WTC11 (cell line): Measurements from ENCODE around the gene TUT4. TPM values are rescaled to one million over a fixed set of nuclear protein-coding genes. Genes with fewer than 3 reads are reported as not detected.

ENCODE experiments used
- ATF3 ChIP-seq: sonication (generic); formaldehyde crosslinking; conservative IDR thresholded peaks from 2 replicates; pipeline ENCODE4 v1.8.1; 2022; ENCODE audit warnings: mild to moderate bottlenecking, missing genetic modification reagents
- CBFB ChIP-seq: sonication (generic); formaldehyde crosslinking; IDR thresholded peaks from 2 replicates; pipeline ENCODE4 v1.8.1; 2022; ENCODE audit warnings: mild to moderate bottlenecking, low read depth, missing genetic modification reagents
- ELF4 ChIP-seq: sonication (generic); formaldehyde crosslinking; IDR thresholded peaks from 2 replicates; pipeline ENCODE4 v1.8.1; 2022; ENCODE audit warnings: low read depth, mild to moderate bottlenecking, moderate library complexity, missing genetic modification reagents
- EMX1 ChIP-seq: fragments of 250-450 bp; sonication (Bioruptor Pico); IDR thresholded peaks from 2 replicates; pipeline ENCODE4 v1.8.0; 2021; ENCODE audit warnings: mild to moderate bottlenecking
- ERG ChIP-seq: fragments of 250-450 bp; sonication (Bioruptor Pico); IDR thresholded peaks from 2 replicates; pipeline ENCODE4 v1.8.0; 2021; ENCODE audit warnings: mild to moderate bottlenecking
- ETV6 ChIP-seq: sonication (generic); formaldehyde crosslinking; IDR thresholded peaks from 2 replicates; pipeline ENCODE4 v1.8.1; 2022; ENCODE audit warnings: mild to moderate bottlenecking, missing genetic modification reagents
- FOXJ3 ChIP-seq: sonication (generic); formaldehyde crosslinking; IDR thresholded peaks from 2 replicates; pipeline ENCODE4 v1.9.0; 2021; ENCODE audit warnings: missing genetic modification reagents, mild to moderate bottlenecking, borderline replicate concordance
- HMGA2 ChIP-seq: fragments of 250-450 bp; sonication (Bioruptor Pico); IDR thresholded peaks from 2 replicates; pipeline ENCODE4 v1.4.0; 2021; ENCODE audit warnings: mild to moderate bottlenecking, moderate library complexity
- JUN ChIP-seq: sonication (generic); formaldehyde crosslinking; IDR thresholded peaks from 2 replicates; pipeline ENCODE4 v1.8.0; 2023; ENCODE audit warnings: mild to moderate bottlenecking, missing genetic modification reagents
- MLX ChIP-seq: sonication (generic); formaldehyde crosslinking; IDR thresholded peaks from 2 replicates; pipeline ENCODE4 v1.8.1; 2023; ENCODE audit warnings: mild to moderate bottlenecking, missing genetic modification reagents, moderate library complexity
- MXD4 ChIP-seq: fragments of 250-450 bp; sonication (Bioruptor Pico); IDR thresholded peaks from 2 replicates; pipeline ENCODE4 v1.8.0; 2021; ENCODE audit warnings: mild to moderate bottlenecking, moderate library complexity, borderline replicate concordance
- NR2C2 ChIP-seq: sonication (generic); formaldehyde crosslinking; IDR thresholded peaks from 2 replicates; pipeline ENCODE4 v1.8.0; 2022; ENCODE audit warnings: mild to moderate bottlenecking, missing genetic modification reagents
- NR3C1 ChIP-seq: sonication (generic); formaldehyde crosslinking; conservative IDR thresholded peaks from 2 replicates; pipeline ENCODE4 v1.8.1; 2023; ENCODE audit warnings: low read depth, mild to moderate bottlenecking, missing genetic modification reagents
- PRDM15 ChIP-seq: sonication (generic); formaldehyde crosslinking; IDR thresholded peaks from 2 replicates; pipeline ENCODE4 v1.8.0; 2022; ENCODE audit warnings: missing genetic modification reagents
- SMAD4 ChIP-seq: sonication (generic); formaldehyde crosslinking; IDR thresholded peaks from 2 replicates; pipeline ENCODE4 v1.8.0; 2022; ENCODE audit warnings: mild to moderate bottlenecking, missing genetic modification reagents
- SOX15 ChIP-seq: fragments of 250-450 bp; sonication (Bioruptor Pico); IDR thresholded peaks from 2 replicates; pipeline ENCODE4 v1.9.0; 2021; ENCODE audit warnings: mild to moderate bottlenecking
- STAT6 ChIP-seq: sonication (generic); formaldehyde crosslinking; conservative IDR thresholded peaks from 2 replicates; pipeline ENCODE4 v1.8.1; 2023; ENCODE audit warnings: mild to moderate bottlenecking, low read depth, missing genetic modification reagents, moderate library complexity
- TCF7 ChIP-seq: sonication (generic); formaldehyde crosslinking; IDR thresholded peaks from 2 replicates; pipeline ENCODE4 v1.8.0; 2022; ENCODE audit warnings: mild to moderate bottlenecking, low read depth, missing genetic modification reagents, moderate library complexity
- ZMAT4 ChIP-seq: fragments of 250-450 bp; sonication (Bioruptor Pico); IDR thresholded peaks from 2 replicates; pipeline ENCODE4 v1.9.0; 2021; ENCODE audit warnings: mild to moderate bottlenecking
- ZNF121 ChIP-seq: sonication (generic); formaldehyde crosslinking; IDR thresholded peaks from 2 replicates; pipeline ENCODE4 v1.8.0; 2023; ENCODE audit warnings: missing genetic modification reagents
- ZNF219 ChIP-seq: sonication (generic); formaldehyde crosslinking; IDR thresholded peaks from 2 replicates; pipeline ENCODE4 v1.8.0; 2023; ENCODE audit warnings: missing genetic modification reagents, mild to moderate bottlenecking, borderline replicate concordance
- ZNF263 ChIP-seq: sonication (generic); formaldehyde crosslinking; IDR thresholded peaks from 2 replicates; pipeline ENCODE4 v1.8.1; 2022; ENCODE audit warnings: low read depth, mild to moderate bottlenecking, moderate library complexity, missing genetic modification reagents
- ZNF396 ChIP-seq: fragments of 250-450 bp; sonication (Bioruptor Pico); IDR thresholded peaks from 2 replicates; pipeline ENCODE4 v1.8.0; 2021; ENCODE audit warnings: mild to moderate bottlenecking, moderate library complexity, borderline replicate concordance
- total RNA-seq: library from RNA; stranded (reverse); gene quantifications from 3 replicates; pipeline ENCODE4 v1.2.3, GENCODE V29; 2021
- TF ChIP-seq, protein P1 (sequence below): sonication (generic); formaldehyde crosslinking; IDR thresholded peaks from 2 replicates; pipeline ENCODE4 v1.8.0; 2022; ENCODE audit warnings: mild to moderate bottlenecking, missing genetic modification reagents
- TF ChIP-seq, protein P2 (sequence below): sonication (generic); formaldehyde crosslinking; IDR thresholded peaks from 2 replicates; pipeline ENCODE4 v1.8.1; 2022; ENCODE audit warnings: low read depth, missing genetic modification reagents, borderline replicate concordance
- TF ChIP-seq, protein P3 (sequence below): fragments of 250-450 bp; sonication (Bioruptor Pico); IDR thresholded peaks from 2 replicates; pipeline ENCODE4 v1.9.0; 2021; ENCODE audit warnings: moderate library complexity, mild to moderate bottlenecking, inconsistent platforms, borderline replicate concordance

The TUT4 gene
- total RNA-seq, 1 experiment from 2014 or later = 63.3 TPM

DNA sequence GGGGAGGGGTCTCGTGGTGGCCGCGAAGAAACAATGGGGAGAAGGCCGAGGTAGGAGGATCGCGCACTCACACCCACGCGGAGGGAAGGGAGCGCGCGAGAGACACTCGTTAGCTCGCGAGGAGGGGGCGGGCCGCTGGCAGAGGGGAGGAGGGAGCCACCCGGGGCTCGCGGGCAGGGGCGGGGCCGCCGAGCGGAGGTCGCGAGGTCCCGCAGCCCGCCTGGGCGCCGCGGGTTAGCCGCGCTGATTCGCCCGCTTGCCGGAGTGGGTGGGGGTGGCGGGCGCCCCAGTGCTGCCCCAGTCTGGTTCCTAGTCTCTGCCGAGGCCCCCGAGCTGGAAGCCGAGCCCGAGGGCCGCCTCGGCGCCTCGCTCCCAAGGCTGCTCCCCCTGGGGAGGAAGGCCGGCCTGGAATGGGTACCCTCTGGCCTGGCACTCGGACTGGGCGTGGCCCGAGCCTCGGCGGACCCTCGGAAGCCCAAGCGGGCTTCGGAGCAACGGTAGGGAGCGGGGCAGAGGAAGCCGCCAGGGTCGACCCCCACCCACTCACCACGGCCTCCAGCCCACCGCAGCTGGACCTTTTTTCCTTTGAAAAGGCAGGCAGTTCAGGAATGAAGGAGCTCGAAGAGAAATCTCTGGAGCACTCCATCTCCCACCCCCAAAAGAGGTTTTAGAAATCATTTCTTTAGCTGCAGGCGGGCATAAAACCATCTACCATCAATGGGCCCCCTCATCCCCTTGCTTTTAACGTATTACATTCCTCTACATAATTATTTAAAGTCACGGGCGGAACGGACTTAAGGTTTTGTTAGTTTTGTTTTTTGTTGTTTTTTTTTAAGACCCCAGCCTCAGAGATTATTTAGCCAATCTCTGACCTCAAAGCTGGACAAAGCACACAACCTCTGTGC, 722 bp upstream of the TUT4 start (continued):
- TF ChIP-seq ATF3 (no peak), STAT6 (no peak), ELF4 (CRISPR knock-in tag) (no peak), ZNF396 (no peak), JUN (peak; percentile 53; the same call in 1 of the 2 replicates), ZNF263 (CRISPR knock-in tag) (no peak; the same call in 1 of the 2 replicates), PRDM15 (no peak), ERG (CRISPR knock-in tag) (no peak), TCF7 (CRISPR knock-in tag) (no peak), ZNF121 (CRISPR knock-in tag) (no peak), ZMAT4 (CRISPR knock-in tag) (no peak), NR2C2 (CRISPR knock-in tag) (no peak), NR3C1 (CRISPR knock-in tag) (no peak), MLX (CRISPR knock-in tag) (no peak), SOX15 (CRISPR knock-in tag) (no peak), ZNF219 (CRISPR knock-in tag) (peak; percentile 36; the same call in 1 of the 2 replicates), FOXJ3 (CRISPR knock-in tag) (no peak), SMAD4 (CRISPR knock-in tag) (no peak), MXD4 (CRISPR knock-in tag) (no peak), CBFB (CRISPR knock-in tag) (no peak), HMGA2 (CRISPR knock-in tag) (no peak), EMX1 (CRISPR knock-in tag) (no peak), ETV6 (peak; percentile 48; the same call in 1 of the 2 replicates)
- TF ChIP-seq, protein P1, sequence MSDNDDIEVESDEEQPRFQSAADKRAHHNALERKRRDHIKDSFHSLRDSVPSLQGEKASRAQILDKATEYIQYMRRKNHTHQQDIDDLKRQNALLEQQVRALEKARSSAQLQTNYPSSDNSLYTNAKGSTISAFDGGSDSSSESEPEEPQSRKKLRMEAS = peak; percentile 34; the same call in 1 of the 2 replicates
- TF ChIP-seq, protein P2, sequence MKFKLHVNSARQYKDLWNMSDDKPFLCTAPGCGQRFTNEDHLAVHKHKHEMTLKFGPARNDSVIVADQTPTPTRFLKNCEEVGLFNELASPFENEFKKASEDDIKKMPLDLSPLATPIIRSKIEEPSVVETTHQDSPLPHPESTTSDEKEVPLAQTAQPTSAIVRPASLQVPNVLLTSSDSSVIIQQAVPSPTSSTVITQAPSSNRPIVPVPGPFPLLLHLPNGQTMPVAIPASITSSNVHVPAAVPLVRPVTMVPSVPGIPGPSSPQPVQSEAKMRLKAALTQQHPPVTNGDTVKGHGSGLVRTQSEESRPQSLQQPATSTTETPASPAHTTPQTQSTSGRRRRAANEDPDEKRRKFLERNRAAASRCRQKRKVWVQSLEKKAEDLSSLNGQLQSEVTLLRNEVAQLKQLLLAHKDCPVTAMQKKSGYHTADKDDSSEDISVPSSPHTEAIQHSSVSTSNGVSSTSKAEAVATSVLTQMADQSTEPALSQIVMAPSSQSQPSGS (CRISPR knock-in tag) = no peak
- TF ChIP-seq, protein P3, sequence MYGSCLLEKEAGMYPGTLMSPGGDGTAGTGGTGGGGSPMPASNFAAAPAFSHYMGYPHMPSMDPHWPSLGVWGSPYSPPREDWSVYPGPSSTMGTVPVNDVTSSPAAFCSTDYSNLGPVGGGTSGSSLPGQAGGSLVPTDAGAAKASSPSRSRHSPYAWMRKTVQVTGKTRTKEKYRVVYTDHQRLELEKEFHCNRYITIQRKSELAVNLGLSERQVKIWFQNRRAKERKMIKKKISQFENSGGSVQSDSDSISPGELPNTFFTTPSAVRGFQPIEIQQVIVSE (CRISPR knock-in tag) = no peak
